Measurements from ENCODE around the gene C22orf23. TPM values are rescaled to one million over a fixed set of nuclear protein-coding genes. Genes with fewer than 3 reads are reported as not detected.

The C22orf23 gene
- total RNA-seq, 1 donor from 2014 or later = not detected

DNA sequence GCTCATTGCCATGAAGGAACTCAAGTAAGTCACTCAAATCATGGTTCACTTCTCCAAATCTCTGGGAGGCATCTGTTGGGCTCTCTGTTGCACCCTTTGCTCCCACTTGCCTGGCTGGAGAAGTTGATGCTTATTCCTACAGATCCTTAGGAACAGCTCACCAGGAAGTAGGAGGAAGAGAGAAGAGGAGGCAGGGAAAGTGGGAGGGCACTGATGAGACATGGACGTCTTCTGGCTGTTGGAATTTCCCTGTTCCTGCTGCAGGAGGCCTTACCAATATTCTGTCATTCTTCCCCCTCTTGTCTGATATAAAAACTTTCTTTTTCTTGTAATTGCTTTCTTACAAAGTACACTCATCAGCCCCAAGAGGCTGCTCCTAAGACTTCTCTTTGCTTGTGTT, 13.7 kb upstream of the C22orf23 start:
- H3K27ac Mint-ChIP-seq (ENCODE audit: unreplicated experiment) = no peak overlapping the region
- DNase-seq (ENCODE audit: low read depth) = no peak
- Histone ChIP-seq H3K9ac (ENCODE audit: low read length) (no peak overlapping the region), H3K27ac (ENCODE audit: low read depth, low read length) (no peak overlapping the region), H3K9me3 (ENCODE audit: insufficient read depth, low read depth, low read length) (no peaks in the 10 kb centered on the region), H3K27me3 (ENCODE audit: insufficient read depth, low read length) (no peaks in the 10 kb centered on the region), H4K20me1 (ENCODE audit: insufficient read depth, low read length) (peaks cover 39% of the 10 kb centered on the region), H3K79me2 (ENCODE audit: insufficient read depth, low read length) (no peaks in the 10 kb centered on the region), H3K4me2 (ENCODE audit: low read length) (no peak overlapping the region), H3K4me3 (ENCODE audit: insufficient read depth, low read depth, low read length) (no peak overlapping the region), H3K36me3 (ENCODE audit: insufficient read depth, low read length) (peaks cover 22% of the 10 kb centered on the region), H2AFZ (ENCODE audit: low read depth, low read length) (no peak overlapping the region), H3K4me1 (ENCODE audit: insufficient read depth, low read length) (peaks cover 12% of the 10 kb centered on the region)
- H3K36me3 Mint-ChIP-seq (ENCODE audit: low read depth, unreplicated experiment) = peaks cover 15% of the 10 kb centered on the region
- peaks cover 27% of the 10 kb centered on the region for H3K4me1 Mint-ChIP-seq (ENCODE audit: low read depth, unreplicated experiment)
- H3K4me3 Mint-ChIP-seq (ENCODE audit: unreplicated experiment) = no peak overlapping the region
- TF ChIP-seq EZH2 (IDR thresholded peaks at IDR 0.05; ENCODE audit: insufficient read depth, low read length) = no peak
- TF ChIP-seq, protein P1, sequence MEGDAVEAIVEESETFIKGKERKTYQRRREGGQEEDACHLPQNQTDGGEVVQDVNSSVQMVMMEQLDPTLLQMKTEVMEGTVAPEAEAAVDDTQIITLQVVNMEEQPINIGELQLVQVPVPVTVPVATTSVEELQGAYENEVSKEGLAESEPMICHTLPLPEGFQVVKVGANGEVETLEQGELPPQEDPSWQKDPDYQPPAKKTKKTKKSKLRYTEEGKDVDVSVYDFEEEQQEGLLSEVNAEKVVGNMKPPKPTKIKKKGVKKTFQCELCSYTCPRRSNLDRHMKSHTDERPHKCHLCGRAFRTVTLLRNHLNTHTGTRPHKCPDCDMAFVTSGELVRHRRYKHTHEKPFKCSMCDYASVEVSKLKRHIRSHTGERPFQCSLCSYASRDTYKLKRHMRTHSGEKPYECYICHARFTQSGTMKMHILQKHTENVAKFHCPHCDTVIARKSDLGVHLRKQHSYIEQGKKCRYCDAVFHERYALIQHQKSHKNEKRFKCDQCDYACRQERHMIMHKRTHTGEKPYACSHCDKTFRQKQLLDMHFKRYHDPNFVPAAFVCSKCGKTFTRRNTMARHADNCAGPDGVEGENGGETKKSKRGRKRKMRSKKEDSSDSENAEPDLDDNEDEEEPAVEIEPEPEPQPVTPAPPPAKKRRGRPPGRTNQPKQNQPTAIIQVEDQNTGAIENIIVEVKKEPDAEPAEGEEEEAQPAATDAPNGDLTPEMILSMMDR (IDR thresholded peaks at IDR 0.05; ENCODE audit: insufficient read depth, low read depth, low read length) = no peak
- H3K27me3 Mint-ChIP-seq (ENCODE audit: low read depth, unreplicated experiment) = no peaks in the 10 kb centered on the region
- FAIRE-seq = no peak
- H3K9me3 Mint-ChIP-seq (ENCODE audit: unreplicated experiment) = no peaks in the 10 kb centered on the region

GRCh38 chr22:37965940-37966664, 12.7 kb upstream of the C22orf23 start:
- DNase-seq (ENCODE audit: low read depth) = peak; percentile 26
- Mint-ChIP-seq H3K27ac (ENCODE audit: unreplicated experiment) (no peak overlapping the region), H3K27me3 (ENCODE audit: low read depth, unreplicated experiment) (no peaks in the 10 kb centered on the region), H3K36me3 (ENCODE audit: low read depth, unreplicated experiment) (peaks cover 20% of the 10 kb centered on the region), H3K4me3 (ENCODE audit: unreplicated experiment) (no peak overlapping the region), H3K4me1 (ENCODE audit: low read depth, unreplicated experiment) (peaks cover 21% of the 10 kb centered on the region), H3K9me3 (ENCODE audit: unreplicated experiment) (no peaks in the 10 kb centered on the region)
- H3K4me3 ChIP-seq (ENCODE audit: insufficient read depth, low read depth, low read length) = no peak overlapping the region
- peak overlapping the region; percentile 45 for H3K4me2 ChIP-seq (ENCODE audit: low read length)
- no peaks in the 10 kb centered on the region for H3K27me3 ChIP-seq (ENCODE audit: insufficient read depth, low read length)
- no peaks in the 10 kb centered on the region for H3K9me3 ChIP-seq (ENCODE audit: insufficient read depth, low read depth, low read length)
- peaks cover 12% of the 10 kb centered on the region for H3K4me1 ChIP-seq (ENCODE audit: insufficient read depth, low read length)
- H3K27ac ChIP-seq (ENCODE audit: low read depth, low read length) = peak overlapping the region; percentile 15
- no peaks in the 10 kb centered on the region for H3K79me2 ChIP-seq (ENCODE audit: insufficient read depth, low read length)
- FAIRE-seq = no peak
- peak overlapping the region; percentile 6 for H2AFZ ChIP-seq (ENCODE audit: low read depth, low read length)
- H3K9ac ChIP-seq (ENCODE audit: low read length) = no peak overlapping the region
- H3K36me3 ChIP-seq (ENCODE audit: insufficient read depth, low read length) = peaks cover 23% of the 10 kb centered on the region
- TF ChIP-seq, protein P1 (IDR thresholded peaks at IDR 0.05; ENCODE audit: insufficient read depth, low read depth, low read length) = no peak
- peaks cover 35% of the 10 kb centered on the region for H4K20me1 ChIP-seq (ENCODE audit: insufficient read depth, low read length)

DNA sequence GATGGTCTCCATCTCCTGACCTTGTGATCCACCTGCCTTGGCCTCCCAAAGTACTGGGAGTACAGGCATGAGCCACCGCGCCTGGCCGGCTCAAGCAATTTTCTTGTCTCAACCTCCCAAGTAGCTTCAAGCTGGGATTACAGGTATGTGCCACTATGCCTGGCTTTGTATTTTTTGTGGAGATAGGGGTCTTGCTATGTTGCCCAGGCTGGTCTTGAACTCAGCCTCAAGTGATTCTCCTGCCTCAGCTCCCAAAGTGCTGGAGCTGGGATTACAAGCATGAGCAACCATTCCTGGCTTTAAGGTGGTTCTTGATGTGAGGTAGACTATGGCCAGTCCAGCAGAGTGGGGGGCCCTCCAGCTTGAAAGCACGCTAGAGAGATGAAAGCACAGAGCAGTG, 7.7 kb upstream of the C22orf23 start:
- peaks cover 47% of the 10 kb centered on the region for H4K20me1 ChIP-seq (ENCODE audit: insufficient read depth, low read length)
- H3K4me2 ChIP-seq (ENCODE audit: low read length) = no peak overlapping the region
- peaks cover 5% of the 10 kb centered on the region for H3K4me1 ChIP-seq (ENCODE audit: insufficient read depth, low read length)
- H3K4me1 Mint-ChIP-seq (ENCODE audit: low read depth, unreplicated experiment) = peaks cover 12% of the 10 kb centered on the region
- H3K9me3 ChIP-seq (ENCODE audit: insufficient read depth, low read depth, low read length) = no peaks in the 10 kb centered on the region
- no peak overlapping the region for H3K4me3 Mint-ChIP-seq (ENCODE audit: unreplicated experiment)
- H3K27ac Mint-ChIP-seq (ENCODE audit: unreplicated experiment) = no peak overlapping the region
- DNase-seq (ENCODE audit: low read depth) (no peak), FAIRE-seq (no peak)
- peaks cover 14% of the 10 kb centered on the region for H3K79me2 ChIP-seq (ENCODE audit: insufficient read depth, low read length)
- no peaks in the 10 kb centered on the region for H3K27me3 Mint-ChIP-seq (ENCODE audit: low read depth, unreplicated experiment)
- no peak overlapping the region for H3K4me3 ChIP-seq (ENCODE audit: insufficient read depth, low read depth, low read length)
- H3K9ac ChIP-seq (ENCODE audit: low read length) = no peak overlapping the region
- no peak overlapping the region for H2AFZ ChIP-seq (ENCODE audit: low read depth, low read length)
- peaks cover 38% of the 10 kb centered on the region for H3K36me3 ChIP-seq (ENCODE audit: insufficient read depth, low read length)
- TF ChIP-seq, protein P1 (IDR thresholded peaks at IDR 0.05; ENCODE audit: insufficient read depth, low read depth, low read length) = no peak
- no peak for TF ChIP-seq EZH2 (IDR thresholded peaks at IDR 0.05; ENCODE audit: insufficient read depth, low read length)
- no peaks in the 10 kb centered on the region for H3K27me3 ChIP-seq (ENCODE audit: insufficient read depth, low read length)
- H3K27ac ChIP-seq (ENCODE audit: low read depth, low read length) = no peak overlapping the region
- H3K9me3 Mint-ChIP-seq (ENCODE audit: unreplicated experiment) = no peaks in the 10 kb centered on the region
- H3K36me3 Mint-ChIP-seq (ENCODE audit: low read depth, unreplicated experiment) = peaks cover 24% of the 10 kb centered on the region

Data from astrocyte (in vitro differentiated cells and primary cell).